Upper lobe of left lung (tissue), 6 donors: Measurements from ENCODE around the gene DOCK6. TPM values are rescaled to one million over a fixed set of nuclear protein-coding genes. Genes with fewer than 3 reads are reported as not detected.

Experiments used
- ATAC-seq, 2 donors: fragments of 200-7000 bp; cut with Tn5 transposase; one replicate each; pipeline ENCODE4 v1.9.1; 2022; ENCODE audit warnings: mild to moderate bottlenecking in 2 of 2, moderate library complexity in 2 of 2; ENCODE audit not compliant: low FRiP score in 2 of 2
- DNase-seq, 2 donors: peaks; one replicate each; pipeline ENCODE4 v3.0.0-alpha.2; 2019 to 2020
- H3K27ac ChIP-seq, 4 donors: fragments of 200-600 bp; sonication (generic); one replicate each; pipeline ENCODE4 v1.5.1; 2016 to 2019
- H3K27me3 ChIP-seq, 4 donors: fragments of 200-600 bp; sonication (generic); one replicate each; pipeline ENCODE4 v1.5.1; 2017 to 2019
- H3K36me3 ChIP-seq, 4 donors: fragments of 200-600 bp; sonication (generic); one replicate each; pipeline ENCODE4 v1.5.1; 2016 to 2019
- H3K4me1 ChIP-seq, 4 donors: fragments of 200-600 bp; sonication (generic); one replicate each; pipeline ENCODE4 v1.5.1; 2018 to 2019
- H3K4me3 ChIP-seq, 4 donors: fragments of 200-600 bp; sonication (generic); one replicate each; pipeline ENCODE4 v1.5.1; 2017 to 2019; ENCODE audit warnings: mild to moderate bottlenecking in 2 of 4, moderate library complexity in 1 of 4
- H3K9me3 ChIP-seq, 4 donors: fragments of 200-600 bp; sonication (generic); one replicate each; pipeline ENCODE4 v1.5.1; 2018 to 2019
- EP300 ChIP-seq, 4 donors: sonication (generic); formaldehyde crosslinking; IDR thresholded peaks; one replicate each; pipeline ENCODE4 v1.5.1; 2017; ENCODE audit warnings: antibody characterized with exemption in 4 of 4, control low read depth in 2 of 4
- POLR2A ChIP-seq, 4 donors: fragments of 450-650 bp; IDR thresholded peaks; one replicate each; pipeline ENCODE4 v1.5.1; 2016 to 2017; ENCODE audit warnings: antibody characterized with exemption in 4 of 4, mild to moderate bottlenecking in 2 of 4
- POLR2AphosphoS5 ChIP-seq, 2 donors: sonication (generic); formaldehyde crosslinking; IDR thresholded peaks; one replicate each; pipeline ENCODE4 v1.5.1; 2017; ENCODE audit warnings: antibody characterized with exemption in 2 of 2
- WGBS, 2 donors: methylation state at CpG; one replicate each; pipeline ENCODE4 v1.1.5; 2017 to 2018; 5-methylcytosine and 5-hydroxymethylcytosine counted together
- total RNA-seq, 6 donors: library from RNA; depleted of rRNA in 4 of 6; stranded (reverse); fragments of >200 nt in 4 of 6; gene quantifications; one replicate each; pipeline versions ENCODE4 v1.1.0 to v1.2.1, GENCODE V29; 2016 to 2021
- TF ChIP-seq, protein P1 (sequence below), 6 experiments: fragments of 450-650 bp in 4 of 6; fragments of 200-600 bp in 2 of 6; sonication (generic) in 2 of 6; IDR thresholded peaks; one replicate each; pipeline ENCODE4 v1.5.1; 2016 to 2019; ENCODE audit warnings: antibody characterized with exemption in 6 of 6
- donor health status: DM: no; HTN: no; CAD: no; lungs with moderate emphysema.
- donor health status: DM: no; HTN: yes; CAD: no; lungs with severe emphysema.

Gene DOCK6
- total RNA-seq, 6 donors from 2014 or later, result 34.5 to 203 (median 116) TPM

- Histone ChIP-seq H3K4me3 (peak within 1 kb of the TSS; percentile 66 to 84 (median 76)), H3K27ac (peak within 1 kb of the TSS; percentile 75 to 93 (median 90)), H3K27me3 (no peaks in the 10 kb centered on the region), H3K4me1 (peaks cover 48 to 57% (median 54%) of the 10 kb centered on the region in 4 donors), H3K9me3 (no peaks in the 10 kb centered on the region), H3K36me3 (peaks cover 4 to 59% (median 32%) of the 10 kb centered on the region in 4 donors)
- TF ChIP-seq POLR2A (IDR thresholded peaks at IDR 0.05) (peak in 3 of 4 donors; percentile 33 to 85 (median 83)), POLR2AphosphoS5 (IDR thresholded peaks at IDR 0.05) (peak; percentile 38 to 75), EP300 (IDR thresholded peaks at IDR 0.05) (peak in 1 of 4 donors; percentile 21)
- TF ChIP-seq, protein P1, sequence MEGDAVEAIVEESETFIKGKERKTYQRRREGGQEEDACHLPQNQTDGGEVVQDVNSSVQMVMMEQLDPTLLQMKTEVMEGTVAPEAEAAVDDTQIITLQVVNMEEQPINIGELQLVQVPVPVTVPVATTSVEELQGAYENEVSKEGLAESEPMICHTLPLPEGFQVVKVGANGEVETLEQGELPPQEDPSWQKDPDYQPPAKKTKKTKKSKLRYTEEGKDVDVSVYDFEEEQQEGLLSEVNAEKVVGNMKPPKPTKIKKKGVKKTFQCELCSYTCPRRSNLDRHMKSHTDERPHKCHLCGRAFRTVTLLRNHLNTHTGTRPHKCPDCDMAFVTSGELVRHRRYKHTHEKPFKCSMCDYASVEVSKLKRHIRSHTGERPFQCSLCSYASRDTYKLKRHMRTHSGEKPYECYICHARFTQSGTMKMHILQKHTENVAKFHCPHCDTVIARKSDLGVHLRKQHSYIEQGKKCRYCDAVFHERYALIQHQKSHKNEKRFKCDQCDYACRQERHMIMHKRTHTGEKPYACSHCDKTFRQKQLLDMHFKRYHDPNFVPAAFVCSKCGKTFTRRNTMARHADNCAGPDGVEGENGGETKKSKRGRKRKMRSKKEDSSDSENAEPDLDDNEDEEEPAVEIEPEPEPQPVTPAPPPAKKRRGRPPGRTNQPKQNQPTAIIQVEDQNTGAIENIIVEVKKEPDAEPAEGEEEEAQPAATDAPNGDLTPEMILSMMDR (IDR thresholded peaks at IDR 0.05), result peak in 4 of 6 experiments; percentile 13 to 35 (median 17)
- DNase-seq (peak; percentile 87 to 97), ATAC-seq (peak; percentile 88 to 96)
- 1 to 2% methylated on average over 20 to 30 of the region's 78 CpGs for WGBS, 2 donors
Observed at GRCh38 chr19:11197291-11198174, 64.8 kb downstream of the DOCK6 start, which contains the start of gene KANK2. Gene KANK2, minus strand, starts transcription at chr19:11197545. Its CDS starts 3,034 bp downstream, at chr19:11194511.

DNA sequence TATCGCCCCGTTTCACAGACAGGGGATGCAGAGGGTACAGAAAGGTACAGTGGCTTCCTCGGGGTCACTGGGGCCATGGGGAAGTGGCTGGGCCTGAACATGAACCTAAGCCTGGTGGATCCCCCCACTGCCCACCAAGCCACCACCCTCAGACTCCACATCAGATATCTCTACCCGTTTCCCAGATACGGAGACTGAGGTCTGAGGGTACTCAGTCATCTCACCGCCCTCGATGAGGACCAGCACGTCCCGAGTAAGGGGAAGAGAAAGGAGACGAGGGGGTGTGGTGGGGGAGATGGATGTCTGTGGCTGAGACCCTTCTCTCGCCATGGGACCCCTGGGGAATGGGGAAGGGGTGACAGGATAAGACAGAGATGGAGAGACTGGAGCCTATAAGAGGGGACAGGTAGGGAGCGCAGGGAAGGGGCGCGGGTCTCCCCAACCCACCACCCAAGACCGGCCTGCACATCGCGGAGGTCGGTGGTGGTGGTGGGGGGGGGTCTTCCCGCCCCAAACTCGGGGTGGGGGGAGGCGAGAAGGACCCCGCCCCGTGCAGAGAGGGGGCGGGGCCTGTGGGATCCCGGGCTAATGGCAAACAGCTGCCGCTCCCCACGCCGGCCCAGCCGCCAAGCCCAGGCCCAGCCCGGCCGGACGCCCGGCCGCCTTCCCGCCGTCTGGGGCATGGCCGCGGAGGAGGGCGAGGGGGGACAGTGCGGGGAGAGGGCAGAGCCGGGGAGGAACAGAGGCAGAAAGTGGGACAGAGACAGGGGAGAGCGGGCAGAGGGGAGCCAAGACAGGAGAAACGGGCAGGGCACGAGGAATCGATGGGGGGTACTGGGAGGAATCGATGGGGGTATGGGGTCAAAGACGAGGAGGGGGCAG is 65.7 kb downstream of the DOCK6 start:
- no peak for TF ChIP-seq POLR2AphosphoS5 (IDR thresholded peaks at IDR 0.05)
- no peak for TF ChIP-seq EP300 (IDR thresholded peaks at IDR 0.05)
- no peak for TF ChIP-seq POLR2A (IDR thresholded peaks at IDR 0.05)
- TF ChIP-seq, protein P1 (IDR thresholded peaks at IDR 0.05), result no peak
- peaks cover 8 to 59% (median 29%) of the 10 kb centered on the region in 4 donors for H3K36me3 ChIP-seq
- H3K27me3 ChIP-seq, result no peaks in the 10 kb centered on the region
- 15 to 16% methylated on average over 24 to 43 of the region's 47 CpGs for WGBS, 2 donors
- peak overlapping the region; percentile 75 to 93 (median 90) for H3K27ac ChIP-seq
- no peaks in the 10 kb centered on the region for H3K9me3 ChIP-seq
- ATAC-seq, result peak in 1 of 2 donors; percentile 70
- peak overlapping the region; percentile 66 to 84 (median 76) for H3K4me3 ChIP-seq
- peaks cover 55 to 64% (median 57%) of the 10 kb centered on the region in 4 donors for H3K4me1 ChIP-seq
- peak in 1 of 2 donors; percentile 90 for DNase-seq

GRCh38 chr19:11195681-11196080 is 66.6 kb downstream of the DOCK6 start:
- H3K27ac ChIP-seq, result peak overlapping the region in 3 of 4 donors; percentile 74 to 92 (median 81)
- WGBS, 2 donors, result 62 to 73% methylated on average over 12 of the region's 12 CpGs
- peaks cover 64 to 74% (median 66%) of the 10 kb centered on the region in 4 donors for H3K4me1 ChIP-seq
- peak overlapping the region in 3 of 4 donors; percentile 66 to 84 (median 73) for H3K4me3 ChIP-seq
- no peaks in the 10 kb centered on the region for H3K27me3 ChIP-seq
- ATAC-seq (no peak), DNase-seq (no peak)
- H3K36me3 ChIP-seq, result peaks cover 8 to 56% (median 23%) of the 10 kb centered on the region in 4 donors
- no peaks in the 10 kb centered on the region for H3K9me3 ChIP-seq
- TF ChIP-seq EP300 (IDR thresholded peaks at IDR 0.05), result no peak
- no peak for TF ChIP-seq POLR2A (IDR thresholded peaks at IDR 0.05)
- TF ChIP-seq, protein P1 (IDR thresholded peaks at IDR 0.05), result no peak
- no peak for TF ChIP-seq POLR2AphosphoS5 (IDR thresholded peaks at IDR 0.05)

DNA sequence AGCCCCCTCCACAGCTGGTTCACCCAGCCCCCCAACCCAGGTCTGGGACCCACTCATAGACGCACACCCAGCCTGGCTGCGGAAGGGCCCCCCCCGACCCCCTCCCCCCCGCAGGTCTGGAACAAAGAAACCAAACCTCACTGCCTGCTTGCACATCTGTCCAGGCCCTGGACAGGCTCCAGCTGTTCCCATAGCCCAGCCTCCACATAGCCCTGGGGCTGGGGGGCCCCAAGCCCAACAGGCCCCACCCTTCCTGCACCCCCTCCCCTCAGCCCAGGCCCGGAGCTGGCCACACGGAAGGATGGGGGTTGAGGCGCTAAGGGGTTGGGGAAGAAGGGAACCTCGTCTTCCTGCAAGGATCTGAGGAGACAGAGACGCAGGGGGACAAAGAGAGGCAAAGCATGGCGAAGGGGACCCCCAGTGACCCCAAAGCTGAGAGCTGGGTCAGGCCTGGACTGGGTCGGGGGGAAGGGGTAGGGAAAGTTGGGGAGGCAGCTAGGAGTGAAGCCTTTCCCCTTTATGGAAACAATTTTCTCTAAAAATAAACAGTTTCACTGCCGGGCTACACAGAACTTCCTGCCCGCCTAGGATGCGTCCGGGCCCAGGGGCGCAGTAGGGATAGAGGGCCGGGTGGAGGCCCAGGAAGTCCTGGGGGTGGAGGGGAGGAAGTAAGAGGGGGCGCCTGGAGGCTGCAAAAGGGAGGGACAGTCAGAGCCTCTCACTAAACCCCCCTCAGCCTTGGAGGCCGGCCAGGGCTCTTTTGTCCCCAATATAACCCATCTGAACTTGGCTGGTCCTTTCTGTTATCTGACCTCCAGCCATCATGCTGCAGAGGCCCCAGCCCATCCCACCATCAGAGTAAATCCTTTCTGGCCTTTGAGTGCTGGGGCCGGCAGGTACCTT is 67.4 kb downstream of the DOCK6 start:
- Histone ChIP-seq H3K27me3 (no peaks in the 10 kb centered on the region), H3K9me3 (no peaks in the 10 kb centered on the region), H3K27ac (peak overlapping the region; percentile 16 to 92 (median 78)), H3K4me1 (peaks cover 72 to 82% (median 73%) of the 10 kb centered on the region in 4 donors), H3K36me3 (peaks cover 8 to 52% (median 19%) of the 10 kb centered on the region in 4 donors), H3K4me3 (peak overlapping the region in 3 of 4 donors; percentile 66 to 84 (median 73))
- DNase-seq, result no peak
- WGBS, 2 donors, result 14 to 21% methylated on average over 13 to 19 of the region's 20 CpGs
- TF ChIP-seq EP300 (IDR thresholded peaks at IDR 0.05), result no peak
- no peak for TF ChIP-seq POLR2A (IDR thresholded peaks at IDR 0.05)
- no peak for TF ChIP-seq POLR2AphosphoS5 (IDR thresholded peaks at IDR 0.05)
- TF ChIP-seq, protein P1 (IDR thresholded peaks at IDR 0.05), result no peak
- no peak for ATAC-seq
